Prostate gland (tissue), 2 donors: ENCODE results near the gene GPR4. TPM values are rescaled to one million over a fixed set of nuclear protein-coding genes. Genes with fewer than 3 reads are reported as not detected.

ENCODE experiments used
- DNase-seq: peaks from one replicate; pipeline ENCODE4 v3.0.0-alpha.2; 2019; ENCODE audit warnings: low spot score
- H3K27ac ChIP-seq, 2 donors: fragments of 200-600 bp; sonication (generic); 2 replicates each; pipeline ENCODE4 v1.5.1; 2017 to 2019
- H3K27me3 ChIP-seq: fragments of 200-600 bp; sonication (generic); replicated peaks from 2 replicates; pipeline ENCODE4 v1.5.1; 2019; ENCODE audit not compliant: insufficient read depth
- H3K36me3 ChIP-seq, 2 donors: fragments of 200-600 bp; sonication (generic); 1 replicate in 1 of 2; 2 replicates in 1 of 2; pipeline versions ENCODE4 v1.5.1 to v1.8.1; 2017 to 2019
- H3K4me1 ChIP-seq: fragments of 200-600 bp; sonication (generic); replicated peaks from 2 replicates; pipeline ENCODE4 v1.5.1; 2019
- H3K4me3 ChIP-seq, 2 donors: fragments of 200-600 bp; sonication (generic); 2 replicates each; pipeline ENCODE4 v1.5.1; 2017 to 2019
- H3K9me3 ChIP-seq: fragments of 200-600 bp; sonication (generic); 2 replicates; pipeline ENCODE4 v1.5.1; 2017
- CTCF ChIP-seq, 4 experiments: fragments of 200-600 bp in 2 of 4; fragments of 450-650 bp in 2 of 4; sonication (generic) in 2 of 4; IDR thresholded peaks; 1 replicate in 3 of 4; 2 replicates in 1 of 4; pipeline ENCODE4 v1.5.1; 2016 to 2019; ENCODE audit warnings: antibody characterized with exemption in 4 of 4, mild to moderate bottlenecking in 2 of 4, moderate library complexity in 2 of 4
- POLR2A ChIP-seq: fragments of 450-650 bp; IDR thresholded peaks from one replicate; pipeline ENCODE4 v1.6.1; 2016; ENCODE audit warnings: antibody characterized with exemption, mild to moderate bottlenecking
- POLR2AphosphoS5 ChIP-seq: sonication (generic); formaldehyde crosslinking; IDR thresholded peaks from one replicate; pipeline ENCODE4 v1.6.1; 2017; ENCODE audit warnings: antibody characterized with exemption
- WGBS: methylation state at CpG from one replicate; pipeline ENCODE4 v1.1.5; 2018; 5-methylcytosine and 5-hydroxymethylcytosine counted together
- intact Hi-C: fragments of 100-400 bp; cut with DNase I; formaldehyde crosslinking; loops from one replicate; pipeline ENCODE4 v1.14.2; 2022
- total RNA-seq, 2 donors: library from RNA; depleted of rRNA; stranded (reverse); fragments of >200 nt; gene quantifications; one replicate each; pipeline ENCODE4 v1.1.0, GENCODE V29; 2016

GPR4 gene
- total RNA-seq, 2 donors from 2014 or later, result 0.55 to 2.4 TPM

- no peak overlapping the region for H3K4me3 ChIP-seq
- peak; percentile 46 for DNase-seq
- peaks cover 0 to 2% of the 10 kb centered on the region in 2 donors for H3K36me3 ChIP-seq
- WGBS, result 47% methylated on average over 10 of the region's 10 CpGs
- intact Hi-C loops, result no loop called here
- peaks cover 6% of the 10 kb centered on the region for H3K4me1 ChIP-seq
- TF ChIP-seq POLR2A, result peak; percentile 69
- no peak for TF ChIP-seq CTCF (IDR thresholded peaks at IDR 0.05)
- peak; percentile 67 for TF ChIP-seq POLR2AphosphoS5
- peak overlapping the region; percentile 21 to 59 for H3K27ac ChIP-seq
- H3K27me3 ChIP-seq, result no peaks in the 10 kb centered on the region
- no peaks in the 10 kb centered on the region for H3K9me3 ChIP-seq
Measured at GRCh38 chr19:45613926-45614725, 12.1 kb upstream of the GPR4 start.

GRCh38 chr19:45608948-45609347 lies 6.9 kb upstream of the GPR4 start:
- 92% methylated on average over 6 of the region's 6 CpGs for WGBS
- H3K27me3 ChIP-seq, result no peaks in the 10 kb centered on the region
- DNase-seq, result no peak
- peaks cover under 1% of the 10 kb centered on the region for H3K4me1 ChIP-seq
- no peaks in the 10 kb centered on the region for H3K36me3 ChIP-seq
- H3K4me3 ChIP-seq, result no peak overlapping the region
- TF ChIP-seq CTCF (IDR thresholded peaks at IDR 0.05) (no peak), POLR2AphosphoS5 (no peak), POLR2A (no peak)
- intact Hi-C loops, result no loop called here
- no peaks in the 10 kb centered on the region for H3K9me3 ChIP-seq
- H3K27ac ChIP-seq, result no peak overlapping the region

- peak; percentile 57 for DNase-seq
- intact Hi-C loops, result loop anchor here (2.0 kb wide), 1 partner anchor 35 kb away; no protein-coding TSS in a partner anchor
- WGBS, result 12% methylated on average over 28 of the region's 28 CpGs
- Histone ChIP-seq H3K9me3 (no peaks in the 10 kb centered on the region), H3K36me3 (no peaks in the 10 kb centered on the region), H3K27ac (peak overlapping the region; percentile 26 to 31), H3K4me3 (no peak overlapping the region), H3K27me3 (no peaks in the 10 kb centered on the region), H3K4me1 (no peaks in the 10 kb centered on the region)
- TF ChIP-seq POLR2AphosphoS5 (peak; percentile 79), POLR2A (no peak), CTCF (IDR thresholded peaks at IDR 0.05) (peak; percentile 79 to 96 (median 92))
Measured at GRCh38 chr19:45607071-45608029, 5.3 kb upstream of the GPR4 start.

- peak overlapping the region in 1 of 2 donors; percentile 0 for H3K4me3 ChIP-seq
- H3K36me3 ChIP-seq, result no peaks in the 10 kb centered on the region
- peak overlapping the region in 1 of 2 donors; percentile 19 for H3K27ac ChIP-seq
- intact Hi-C loops, result no loop called here
- H3K9me3 ChIP-seq, result no peaks in the 10 kb centered on the region
- WGBS, result 23% methylated on average over 10 of the region's 10 CpGs
- TF ChIP-seq CTCF (IDR thresholded peaks at IDR 0.05) (no peak), POLR2AphosphoS5 (no peak), POLR2A (no peak)
- peaks cover 15% of the 10 kb centered on the region for H3K27me3 ChIP-seq
- no peaks in the 10 kb centered on the region for H3K4me1 ChIP-seq
- DNase-seq, result no peak
Measured at GRCh38 chr19:45601115-45601514, 897 bp downstream of the GPR4 start.
